Thoracic aorta (tissue), 2 donors: ENCODE data around the gene REPIN1. TPM values are rescaled to one million over a fixed set of nuclear protein-coding genes. Genes with fewer than 3 reads are reported as not detected.
A peak's percentile ranks its signal among the peaks of the same experiment; 100 is the strongest.

Experiments used
- ATAC-seq: fragments of 150-250 bp; one replicate; pipeline ENCODE4 v1.8.0; 2017; ENCODE audit warnings: low read depth; ENCODE audit not compliant: insufficient number of reproducible peaks, low FRiP score
- DNase-seq: peaks from one replicate; pipeline ENCODE4 v3.0.0-alpha.2; 2020; ENCODE audit warnings: low spot score
- H3K27ac ChIP-seq, 2 donors: fragments of 200-600 bp; sonication (generic); 1 replicate in 1 of 2; 2 replicates in 1 of 2; pipeline ENCODE4 v1.5.1; 2016; ENCODE audit warnings: mild to moderate bottlenecking in 2 of 2, moderate library complexity in 2 of 2
- H3K27me3 ChIP-seq: fragments of 200-600 bp; sonication (generic); replicated peaks from 2 replicates; pipeline ENCODE4 v1.6.0; 2016; ENCODE audit warnings: mild to moderate bottlenecking; ENCODE audit not compliant: insufficient read depth
- H3K36me3 ChIP-seq: fragments of 200-600 bp; sonication (generic); one replicate; pipeline ENCODE4 v1.5.1; 2016
- H3K4me1 ChIP-seq, 2 donors: fragments of 200-600 bp; sonication (generic); 1 replicate in 1 of 2; 2 replicates in 1 of 2; pipeline versions ENCODE4 v1.5.1 to v1.6.0; 2016; ENCODE audit warnings: low read depth in 2 of 2, mild to moderate bottlenecking in 1 of 2; ENCODE audit not compliant: control insufficient read depth in 1 of 2
- H3K4me3 ChIP-seq: fragments of 200-600 bp; sonication (generic); 2 replicates; pipeline ENCODE4 v1.5.1; 2016; ENCODE audit warnings: mild to moderate bottlenecking
- H3K9me3 ChIP-seq: fragments of 200-600 bp; sonication (generic); 2 replicates; pipeline ENCODE4 v1.5.1; 2016
- total RNA-seq, 2 donors: library from RNA; depleted of rRNA; stranded (reverse); fragments of >200 nt; gene quantifications; one replicate each; pipeline versions ENCODE4 v1.1.0 to v1.2.3, GENCODE V29; 2016
- TF ChIP-seq, protein P1 (sequence below): fragments of 200-600 bp; sonication (generic); IDR thresholded peaks from one replicate; pipeline ENCODE4 v1.5.1; 2019; ENCODE audit warnings: antibody characterized with exemption

REPIN1 gene
- total RNA-seq, 2 donors from 2014 or later: 80.0 to 82.3 TPM

DNA sequence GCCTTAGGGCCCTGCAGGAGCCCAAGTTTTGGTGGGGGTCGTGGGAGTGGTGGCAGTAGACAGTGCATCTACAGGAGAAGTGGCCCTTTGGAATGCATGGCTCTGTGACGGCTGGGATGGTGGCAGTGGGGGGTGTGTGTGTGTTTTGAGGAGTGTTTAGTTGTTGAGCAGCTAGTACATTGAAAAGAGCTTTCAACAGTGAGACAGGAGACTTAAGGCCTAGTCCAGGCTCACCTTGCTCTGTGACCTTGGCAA is 37.6 kb downstream of the REPIN1 start:
- TF ChIP-seq, protein P1, sequence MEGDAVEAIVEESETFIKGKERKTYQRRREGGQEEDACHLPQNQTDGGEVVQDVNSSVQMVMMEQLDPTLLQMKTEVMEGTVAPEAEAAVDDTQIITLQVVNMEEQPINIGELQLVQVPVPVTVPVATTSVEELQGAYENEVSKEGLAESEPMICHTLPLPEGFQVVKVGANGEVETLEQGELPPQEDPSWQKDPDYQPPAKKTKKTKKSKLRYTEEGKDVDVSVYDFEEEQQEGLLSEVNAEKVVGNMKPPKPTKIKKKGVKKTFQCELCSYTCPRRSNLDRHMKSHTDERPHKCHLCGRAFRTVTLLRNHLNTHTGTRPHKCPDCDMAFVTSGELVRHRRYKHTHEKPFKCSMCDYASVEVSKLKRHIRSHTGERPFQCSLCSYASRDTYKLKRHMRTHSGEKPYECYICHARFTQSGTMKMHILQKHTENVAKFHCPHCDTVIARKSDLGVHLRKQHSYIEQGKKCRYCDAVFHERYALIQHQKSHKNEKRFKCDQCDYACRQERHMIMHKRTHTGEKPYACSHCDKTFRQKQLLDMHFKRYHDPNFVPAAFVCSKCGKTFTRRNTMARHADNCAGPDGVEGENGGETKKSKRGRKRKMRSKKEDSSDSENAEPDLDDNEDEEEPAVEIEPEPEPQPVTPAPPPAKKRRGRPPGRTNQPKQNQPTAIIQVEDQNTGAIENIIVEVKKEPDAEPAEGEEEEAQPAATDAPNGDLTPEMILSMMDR: no peak
- no peak for ATAC-seq
- Histone ChIP-seq H3K27ac (peak overlapping the region; percentile 88 to 97), H3K4me3 (peak overlapping the region; percentile 75), H3K4me1 (peaks cover 3 to 25% of the 10 kb centered on the region in 2 donors), H3K36me3 (no peaks in the 10 kb centered on the region), H3K9me3 (no peaks in the 10 kb centered on the region), H3K27me3 (no peaks in the 10 kb centered on the region)
- DNase-seq: no peak

DNA sequence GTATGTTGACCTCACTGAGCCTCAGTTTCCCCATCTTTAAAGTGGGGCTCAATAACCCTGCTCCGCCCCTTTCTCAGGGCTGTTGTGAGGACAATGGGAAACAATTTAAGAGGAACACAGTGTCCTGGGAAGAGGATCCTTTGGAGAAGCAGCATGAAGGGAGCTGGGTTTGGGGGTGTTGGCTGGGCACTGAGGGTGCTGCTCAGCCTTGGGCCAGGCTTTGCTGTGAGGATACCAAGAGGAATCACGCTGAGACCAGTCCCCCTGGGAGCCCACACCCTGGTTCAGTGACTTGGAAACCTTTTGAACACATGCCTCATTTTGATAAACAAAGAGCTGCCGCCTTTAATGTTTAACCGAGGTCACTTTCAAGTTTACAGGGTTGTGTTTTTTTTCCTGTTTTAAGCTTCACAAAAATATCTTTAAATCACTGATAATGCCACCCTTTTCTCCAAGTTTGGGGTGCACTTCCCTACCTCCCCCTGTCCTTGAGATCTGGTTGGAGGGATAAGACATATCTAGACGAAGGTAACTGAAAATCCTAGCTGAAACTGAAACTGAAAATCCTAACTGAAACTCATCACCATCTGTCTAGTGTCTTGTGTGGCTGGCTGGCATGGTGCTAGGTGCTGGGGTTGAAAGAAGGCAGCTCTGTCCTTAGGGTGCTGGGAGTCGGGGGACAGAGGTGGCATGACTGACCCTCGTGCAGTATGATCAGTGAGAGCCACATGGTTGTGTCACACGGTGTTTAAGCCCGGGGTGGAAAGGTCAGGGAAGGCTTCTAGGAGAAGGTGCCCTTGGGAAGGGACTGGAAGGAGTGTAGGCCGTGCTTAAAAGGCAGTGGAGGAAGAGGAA is 38.2 kb downstream of the REPIN1 start:
- DNase-seq (no peak), ATAC-seq (no peak)
- H3K4me3 ChIP-seq: peak overlapping the region; percentile 75
- no peaks in the 10 kb centered on the region for H3K36me3 ChIP-seq
- no peaks in the 10 kb centered on the region for H3K9me3 ChIP-seq
- TF ChIP-seq, protein P1: no peak
- peak overlapping the region; percentile 88 to 97 for H3K27ac ChIP-seq
- H3K4me1 ChIP-seq: peaks cover 3 to 25% of the 10 kb centered on the region in 2 donors
- H3K27me3 ChIP-seq: no peaks in the 10 kb centered on the region

DNA sequence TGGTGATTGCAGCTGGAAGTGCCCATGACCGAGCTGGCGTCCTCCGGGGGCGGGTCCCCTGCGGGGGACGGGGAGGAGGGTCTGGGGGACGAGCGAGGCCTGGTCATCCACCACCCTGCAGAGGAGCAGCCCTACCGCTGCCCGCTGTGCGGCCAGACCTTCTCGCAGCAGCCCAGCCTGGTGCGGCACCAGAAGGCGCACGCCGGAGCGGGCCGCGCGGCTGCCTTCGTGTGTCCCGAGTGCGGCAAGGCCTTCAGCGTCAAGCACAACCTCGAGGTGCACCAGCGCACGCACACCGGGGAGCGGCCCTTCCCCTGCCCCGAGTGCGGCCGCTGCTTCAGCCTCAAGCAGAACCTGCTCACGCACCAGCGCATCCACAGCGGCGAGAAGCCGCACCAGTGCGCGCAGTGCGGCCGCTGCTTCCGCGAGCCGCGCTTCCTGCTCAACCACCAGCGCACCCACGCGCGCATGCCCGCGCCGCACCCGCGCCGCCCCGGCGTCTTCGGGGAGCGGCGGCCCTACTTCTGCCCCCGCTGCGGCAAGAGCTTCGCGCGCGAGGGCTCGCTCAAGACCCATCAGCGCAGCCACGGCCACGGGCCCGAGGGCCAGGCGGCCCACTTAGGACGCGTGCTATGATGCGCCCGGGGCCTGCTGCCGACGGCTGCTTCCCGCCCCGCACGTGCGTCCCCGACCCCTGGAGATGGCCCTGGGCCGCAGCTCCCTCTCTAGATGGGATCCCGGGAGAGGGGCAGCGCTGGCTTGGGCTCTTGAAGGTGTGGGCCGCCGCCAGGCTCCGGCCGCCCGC is 39.2 kb downstream of the REPIN1 start:
- Histone ChIP-seq H3K9me3 (no peaks in the 10 kb centered on the region), H3K4me1 (peaks cover 3 to 25% of the 10 kb centered on the region in 2 donors), H3K4me3 (no peak overlapping the region), H3K27me3 (no peaks in the 10 kb centered on the region), H3K36me3 (no peaks in the 10 kb centered on the region), H3K27ac (no peak overlapping the region)
- ATAC-seq (no peak), DNase-seq (no peak)
- TF ChIP-seq, protein P1: no peak

DNA sequence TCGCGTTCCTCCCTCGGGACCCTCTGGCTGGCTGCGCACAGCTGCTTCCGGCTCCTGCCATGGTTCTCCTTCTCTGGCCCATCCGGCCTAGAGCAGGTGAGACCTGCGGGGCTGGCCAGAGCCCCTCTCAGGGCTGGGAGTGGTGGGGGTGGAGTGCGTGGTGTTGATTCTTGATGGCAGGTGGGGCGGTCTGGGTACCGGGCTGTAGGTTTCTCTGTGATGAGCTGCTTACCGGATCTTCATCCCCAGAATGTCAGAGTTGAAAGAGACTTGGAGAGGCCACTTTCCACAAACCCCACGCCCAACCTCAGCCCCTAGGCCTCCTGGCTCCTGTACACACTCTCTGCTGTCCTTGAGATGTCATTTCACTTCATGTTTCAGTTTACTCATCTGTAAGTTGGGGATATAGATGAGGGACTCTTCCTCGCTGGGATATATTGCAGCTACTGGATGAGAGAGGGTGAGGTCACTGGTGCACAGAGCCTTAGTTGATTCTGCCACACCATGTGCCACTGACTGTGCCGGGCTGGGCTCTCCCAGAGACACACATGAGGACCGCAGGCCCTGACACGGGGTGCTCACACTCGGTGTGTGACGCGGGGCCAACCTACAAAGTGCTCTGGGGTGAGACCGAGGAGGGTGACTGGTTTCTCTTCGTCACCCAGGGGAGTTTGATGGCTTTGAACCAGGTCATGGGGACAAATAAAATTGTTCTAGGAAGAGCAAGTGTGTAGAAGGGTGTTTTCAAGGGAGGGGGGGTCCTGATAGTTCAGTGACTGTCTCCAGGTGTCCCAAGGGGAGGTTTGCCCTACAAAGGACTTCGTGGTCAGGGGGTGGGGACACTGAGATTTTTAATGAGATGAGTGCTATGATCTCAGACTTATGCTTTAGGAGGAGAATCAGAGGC is 40.0 kb downstream of the REPIN1 start:
- no peak for DNase-seq
- H3K4me1 ChIP-seq: peaks cover 3 to 23% of the 10 kb centered on the region in 2 donors
- no peaks in the 10 kb centered on the region for H3K27me3 ChIP-seq
- no peaks in the 10 kb centered on the region for H3K36me3 ChIP-seq
- H3K27ac ChIP-seq: no peak overlapping the region
- no peaks in the 10 kb centered on the region for H3K9me3 ChIP-seq
- no peak overlapping the region for H3K4me3 ChIP-seq
- TF ChIP-seq, protein P1: no peak
- no peak for ATAC-seq
